Mesothelial cell of epicardium (in vitro differentiated cells): ENCODE results near the gene PHYKPL. TPM values are rescaled to one million over a fixed set of nuclear protein-coding genes. Genes with fewer than 3 reads are reported as not detected.
"Not testable (repeated sequence)": the region's sequence is repeated elsewhere in the genome, so short reads cannot be mapped to it uniquely, and the experiment has no call there.

Source experiments
- DNase-seq, 2 experiments: peaks; one replicate each; pipeline ENCODE4 v3.0.0; 2021; ENCODE audit warnings: low spot score in 2 of 2; ENCODE audit not compliant: unreplicated experiment in 2 of 2
- H3K27ac Mint-ChIP-seq: 2 replicates; pipeline ENCODE4 v1.8.0; 2021; ENCODE audit warnings: mixed read lengths
- H3K27me3 Mint-ChIP-seq: 2 replicates; pipeline ENCODE4 v1.8.0; 2021; ENCODE audit warnings: low read depth, mixed read lengths
- H3K36me3 Mint-ChIP-seq: 2 replicates; pipeline ENCODE4 v1.8.0; 2021; ENCODE audit warnings: mixed read lengths
- H3K4me1 Mint-ChIP-seq: 2 replicates; pipeline ENCODE4 v1.8.0; 2021; ENCODE audit warnings: mixed read lengths
- H3K4me3 Mint-ChIP-seq: 2 replicates; pipeline ENCODE4 v1.8.0; 2021; ENCODE audit warnings: mild to moderate bottlenecking, moderate library complexity, mixed read lengths
- H3K9me3 Mint-ChIP-seq: 2 replicates; pipeline ENCODE4 v1.8.0; 2021; ENCODE audit warnings: mixed read lengths
- CTCF ChIP-seq: fragments of 200-600 bp; sonication (generic); IDR thresholded peaks from one replicate; pipeline ENCODE4 v1.5.0; 2021; ENCODE audit warnings: antibody characterized with exemption; ENCODE audit not compliant: unreplicated experiment
- total RNA-seq: library from RNA; stranded (reverse); gene quantifications from 3 replicates; pipeline ENCODE4 v1.2.1, GENCODE V29; 2021

The PHYKPL gene
- total RNA-seq, 1 donor from 2014 or later, result 137 TPM

GRCh38 chr5:178261666-178262600 is 29.3 kb upstream of the PHYKPL start:
- Mint-ChIP-seq H3K27ac (no peak overlapping the region), H3K36me3 (no peaks in the 10 kb centered on the region), H3K27me3 (peaks cover 1% of the 10 kb centered on the region), H3K4me3 (no peak overlapping the region), H3K9me3 (no peaks in the 10 kb centered on the region), H3K4me1 (no peaks in the 10 kb centered on the region)
- no peak for TF ChIP-seq CTCF
- no peak for DNase-seq

GRCh38 chr5:178259623-178260536 is 27.3 kb upstream of the PHYKPL start:
- no peak overlapping the region for H3K27ac Mint-ChIP-seq
- H3K4me3 Mint-ChIP-seq, result no peak overlapping the region
- H3K36me3 Mint-ChIP-seq, result no peaks in the 10 kb centered on the region
- H3K27me3 Mint-ChIP-seq, result peaks cover 1% of the 10 kb centered on the region
- no peaks in the 10 kb centered on the region for H3K4me1 Mint-ChIP-seq
- no peak for DNase-seq
- H3K9me3 Mint-ChIP-seq, result no peaks in the 10 kb centered on the region
- TF ChIP-seq CTCF, result no peak

- Mint-ChIP-seq H3K36me3 (no peaks in the 10 kb centered on the region), H3K4me3 (no peak overlapping the region), H3K27ac (no peak overlapping the region), H3K4me1 (no peaks in the 10 kb centered on the region), H3K9me3 (no peaks in the 10 kb centered on the region), H3K27me3 (peaks cover under 1% of the 10 kb centered on the region)
- no peak for DNase-seq
- no peak for TF ChIP-seq CTCF
Measured at GRCh38 chr5:178257650-178258049, 25.0 kb upstream of the PHYKPL start.

- no peak for DNase-seq
- no peak for TF ChIP-seq CTCF
- Mint-ChIP-seq H3K27me3 (no peaks in the 10 kb centered on the region), H3K4me1 (no peaks in the 10 kb centered on the region), H3K36me3 (no peaks in the 10 kb centered on the region), H3K9me3 (no peaks in the 10 kb centered on the region), H3K4me3 (no peak overlapping the region), H3K27ac (no peak overlapping the region)
Measured at GRCh38 chr5:178256746-178257145, 24.1 kb upstream of the PHYKPL start.

- not testable (repeated sequence) for H3K27me3 Mint-ChIP-seq, H3K9me3 Mint-ChIP-seq, DNase-seq, H3K36me3 Mint-ChIP-seq, H3K4me1 Mint-ChIP-seq, H3K4me3 Mint-ChIP-seq, H3K27ac Mint-ChIP-seq
Measured at GRCh38 chr5:178253632-178254031, 21.0 kb upstream of the PHYKPL start.

GRCh38 chr5:178252258-178252657 is 19.7 kb upstream of the PHYKPL start:
- no peaks in the 10 kb centered on the region for H3K36me3 Mint-ChIP-seq
- no peak overlapping the region for H3K4me3 Mint-ChIP-seq
- DNase-seq, result no peak
- no peaks in the 10 kb centered on the region for H3K4me1 Mint-ChIP-seq
- H3K27ac Mint-ChIP-seq, result no peak overlapping the region
- peaks cover 3% of the 10 kb centered on the region for H3K27me3 Mint-ChIP-seq
- no peaks in the 10 kb centered on the region for H3K9me3 Mint-ChIP-seq
- TF ChIP-seq CTCF, result no peak
